ENCODE results near the gene SULT1B1. TPM values are rescaled to one million over a fixed set of nuclear protein-coding genes. Genes with fewer than 3 reads are reported as not detected.
"Not testable (repeated sequence)": the region's sequence is repeated elsewhere in the genome, so short reads cannot be mapped to it uniquely, and the experiment has no call there.

The SULT1B1 gene
- total RNA-seq, 2 experiments from 2014 or later: 0.26 to 0.50 TPM

GRCh38 chr4:69768554-69768953 is 8.1 kb upstream of the SULT1B1 start:
- CTCF ChIA-PET; H3K4me3 Mint-ChIP-seq; H3K9me3 Mint-ChIP-seq (ENCODE audit: low read depth); H3K4me1 Mint-ChIP-seq; H3K27ac Mint-ChIP-seq; H3K27me3 Mint-ChIP-seq; ATAC-seq; DNase-seq; H3K36me3 Mint-ChIP-seq: not testable (repeated sequence)

GRCh38 chr4:69765751-69766150 is 5.3 kb upstream of the SULT1B1 start:
- no peak for DNase-seq
- Mint-ChIP-seq H3K27me3 (no peaks in the 10 kb centered on the region), H3K9me3 (ENCODE audit: low read depth) (no peaks in the 10 kb centered on the region), H3K4me1 (peaks cover 11% of the 10 kb centered on the region), H3K4me3 (no peak overlapping the region), H3K27ac (no peak overlapping the region), H3K36me3 (peaks cover 1% of the 10 kb centered on the region)
- CTCF ChIA-PET: no interaction called here
- ATAC-seq: no peak

GRCh38 chr4:69764311-69764710 is 3.9 kb upstream of the SULT1B1 start:
- CTCF ChIA-PET: no interaction called here

GRCh38 chr4:69763233-69763632 is 2.8 kb upstream of the SULT1B1 start:
- no peaks in the 10 kb centered on the region for H3K9me3 Mint-ChIP-seq (ENCODE audit: low read depth)

More at GRCh38 chr4:69764311-69764710, 3.9 kb upstream of the SULT1B1 start:
- Mint-ChIP-seq H3K4me1 (peaks cover 17% of the 10 kb centered on the region), H3K9me3 (ENCODE audit: low read depth) (no peaks in the 10 kb centered on the region), H3K27ac (no peak overlapping the region), H3K36me3 (peaks cover 3% of the 10 kb centered on the region), H3K27me3 (no peaks in the 10 kb centered on the region), H3K4me3 (no peak overlapping the region)
- DNase-seq (no peak), ATAC-seq (no peak)

GRCh38 chr4:69759189-69759604 is 1.2 kb downstream of the SULT1B1 start:
- ATAC-seq: no peak
- CTCF ChIA-PET: no interaction called here
- DNase-seq: no peak
- no peaks in the 10 kb centered on the region for H3K27me3 Mint-ChIP-seq
- no peaks in the 10 kb centered on the region for H3K9me3 Mint-ChIP-seq (ENCODE audit: low read depth)
- no peak overlapping the region for H3K4me3 Mint-ChIP-seq
- H3K4me1 Mint-ChIP-seq: peaks cover 19% of the 10 kb centered on the region
- H3K27ac Mint-ChIP-seq: no peak overlapping the region
- peaks cover 3% of the 10 kb centered on the region for H3K36me3 Mint-ChIP-seq

More at GRCh38 chr4:69763233-69763632, 2.8 kb upstream of the SULT1B1 start:
- DNase-seq (no peak), ATAC-seq (no peak)
- no peaks in the 10 kb centered on the region for H3K27me3 Mint-ChIP-seq
- H3K27ac Mint-ChIP-seq: no peak overlapping the region
- H3K4me3 Mint-ChIP-seq: no peak overlapping the region
- CTCF ChIA-PET: interaction anchor here (0.6 kb wide), 1 partner anchor 61 kb away, joined by 3 read pairs; no protein-coding TSS in a partner anchor
- H3K36me3 Mint-ChIP-seq: peaks cover 3% of the 10 kb centered on the region
- peaks cover 20% of the 10 kb centered on the region for H3K4me1 Mint-ChIP-seq

GRCh38 chr4:69757464-69757863 is 3.0 kb downstream of the SULT1B1 start:
- peaks cover 3% of the 10 kb centered on the region for H3K36me3 Mint-ChIP-seq
- no peak overlapping the region for H3K27ac Mint-ChIP-seq
- DNase-seq (no peak), ATAC-seq (no peak)
- CTCF ChIA-PET: no interaction called here
- no peak overlapping the region for H3K4me3 Mint-ChIP-seq
- peaks cover 13% of the 10 kb centered on the region for H3K4me1 Mint-ChIP-seq
- no peaks in the 10 kb centered on the region for H3K27me3 Mint-ChIP-seq
- no peaks in the 10 kb centered on the region for H3K9me3 Mint-ChIP-seq (ENCODE audit: low read depth)

- ATAC-seq: no peak
- Mint-ChIP-seq H3K9me3 (ENCODE audit: low read depth) (peaks cover 2% of the 10 kb centered on the region), H3K4me3 (no peak overlapping the region), H3K27me3 (no peaks in the 10 kb centered on the region), H3K4me1 (peaks cover 4% of the 10 kb centered on the region), H3K27ac (no peak overlapping the region), H3K36me3 (peaks cover 2% of the 10 kb centered on the region)
- no peak for DNase-seq
- CTCF ChIA-PET: no interaction called here
These were observed 5.4 kb downstream of the SULT1B1 start for GRCh38 chr4:69754926-69755580.

- Mint-ChIP-seq H3K9me3 (ENCODE audit: low read depth) (peaks cover 2% of the 10 kb centered on the region), H3K4me3 (no peak overlapping the region), H3K36me3 (no peaks in the 10 kb centered on the region), H3K27ac (no peak overlapping the region), H3K27me3 (no peaks in the 10 kb centered on the region), H3K4me1 (no peaks in the 10 kb centered on the region)
- ATAC-seq (no peak), DNase-seq (no peak)
- CTCF ChIA-PET: no interaction called here
These were observed 6.7 kb downstream of the SULT1B1 start for GRCh38 chr4:69753686-69754085.

- ATAC-seq: no peak
- H3K9me3 Mint-ChIP-seq (ENCODE audit: low read depth): peaks cover 4% of the 10 kb centered on the region
- H3K27me3 Mint-ChIP-seq: no peaks in the 10 kb centered on the region
- H3K27ac Mint-ChIP-seq: no peak overlapping the region
- no peaks in the 10 kb centered on the region for H3K36me3 Mint-ChIP-seq
- no peaks in the 10 kb centered on the region for H3K4me1 Mint-ChIP-seq
- CTCF ChIA-PET: no interaction called here
- H3K4me3 Mint-ChIP-seq: no peak overlapping the region
- DNase-seq: no peak
These were observed 10.1 kb downstream of the SULT1B1 start for GRCh38 chr4:69750346-69750745.

- H3K36me3 Mint-ChIP-seq: no peaks in the 10 kb centered on the region
These were observed 10.6 kb downstream of the SULT1B1 start for GRCh38 chr4:69749771-69750170.

GRCh38 chr4:69748173-69748572 is 12.2 kb downstream of the SULT1B1 start:
- Mint-ChIP-seq H3K9me3 (ENCODE audit: low read depth) (peaks cover 8% of the 10 kb centered on the region), H3K27ac (no peak overlapping the region), H3K36me3 (no peaks in the 10 kb centered on the region), H3K4me3 (no peak overlapping the region), H3K4me1 (no peaks in the 10 kb centered on the region), H3K27me3 (no peaks in the 10 kb centered on the region)
- no peak for DNase-seq
- CTCF ChIA-PET: no interaction called here
- no peak for ATAC-seq

More at GRCh38 chr4:69749771-69750170, 10.6 kb downstream of the SULT1B1 start:
- ATAC-seq: no peak
- Mint-ChIP-seq H3K9me3 (ENCODE audit: low read depth) (peaks cover 4% of the 10 kb centered on the region), H3K4me3 (no peak overlapping the region), H3K27ac (no peak overlapping the region), H3K27me3 (no peaks in the 10 kb centered on the region), H3K4me1 (no peaks in the 10 kb centered on the region)
- CTCF ChIA-PET: no interaction called here
- no peak for DNase-seq

- Mint-ChIP-seq H3K4me1 (no peaks in the 10 kb centered on the region), H3K36me3 (no peaks in the 10 kb centered on the region), H3K9me3 (ENCODE audit: low read depth) (peaks cover 6% of the 10 kb centered on the region), H3K4me3 (no peak overlapping the region), H3K27me3 (no peaks in the 10 kb centered on the region), H3K27ac (no peak overlapping the region)
- ATAC-seq (no peak), DNase-seq (no peak)
- CTCF ChIA-PET: no interaction called here
These were observed 16.3 kb downstream of the SULT1B1 start for GRCh38 chr4:69744157-69744478.

- Mint-ChIP-seq H3K27ac (no peak overlapping the region), H3K4me3 (no peak overlapping the region), H3K36me3 (no peaks in the 10 kb centered on the region), H3K9me3 (ENCODE audit: low read depth) (peaks cover 6% of the 10 kb centered on the region), H3K4me1 (no peaks in the 10 kb centered on the region), H3K27me3 (no peaks in the 10 kb centered on the region)
- CTCF ChIA-PET: no interaction called here
- ATAC-seq: no peak
- DNase-seq: no peak
These were observed 16.8 kb downstream of the SULT1B1 start for GRCh38 chr4:69743476-69744156.

- Mint-ChIP-seq H3K9me3 (ENCODE audit: low read depth) (peaks cover 6% of the 10 kb centered on the region), H3K4me3 (no peak overlapping the region), H3K4me1 (no peaks in the 10 kb centered on the region), H3K36me3 (no peaks in the 10 kb centered on the region), H3K27me3 (no peaks in the 10 kb centered on the region), H3K27ac (no peak overlapping the region)
- CTCF ChIA-PET: no interaction called here
- ATAC-seq: no peak
- DNase-seq: no peak
These were observed 17.8 kb downstream of the SULT1B1 start for GRCh38 chr4:69742596-69742995.
